CD1c-positive myeloid dendritic cell (primary cell): ENCODE measurements around the gene DOCK9.

ENCODE experiments used
- DNase-seq: peaks from one replicate; pipeline ENCODE4 v3.0.0-alpha.2; 2016; ENCODE audit errors: extremely low spot score

Gene DOCK9, protein sequence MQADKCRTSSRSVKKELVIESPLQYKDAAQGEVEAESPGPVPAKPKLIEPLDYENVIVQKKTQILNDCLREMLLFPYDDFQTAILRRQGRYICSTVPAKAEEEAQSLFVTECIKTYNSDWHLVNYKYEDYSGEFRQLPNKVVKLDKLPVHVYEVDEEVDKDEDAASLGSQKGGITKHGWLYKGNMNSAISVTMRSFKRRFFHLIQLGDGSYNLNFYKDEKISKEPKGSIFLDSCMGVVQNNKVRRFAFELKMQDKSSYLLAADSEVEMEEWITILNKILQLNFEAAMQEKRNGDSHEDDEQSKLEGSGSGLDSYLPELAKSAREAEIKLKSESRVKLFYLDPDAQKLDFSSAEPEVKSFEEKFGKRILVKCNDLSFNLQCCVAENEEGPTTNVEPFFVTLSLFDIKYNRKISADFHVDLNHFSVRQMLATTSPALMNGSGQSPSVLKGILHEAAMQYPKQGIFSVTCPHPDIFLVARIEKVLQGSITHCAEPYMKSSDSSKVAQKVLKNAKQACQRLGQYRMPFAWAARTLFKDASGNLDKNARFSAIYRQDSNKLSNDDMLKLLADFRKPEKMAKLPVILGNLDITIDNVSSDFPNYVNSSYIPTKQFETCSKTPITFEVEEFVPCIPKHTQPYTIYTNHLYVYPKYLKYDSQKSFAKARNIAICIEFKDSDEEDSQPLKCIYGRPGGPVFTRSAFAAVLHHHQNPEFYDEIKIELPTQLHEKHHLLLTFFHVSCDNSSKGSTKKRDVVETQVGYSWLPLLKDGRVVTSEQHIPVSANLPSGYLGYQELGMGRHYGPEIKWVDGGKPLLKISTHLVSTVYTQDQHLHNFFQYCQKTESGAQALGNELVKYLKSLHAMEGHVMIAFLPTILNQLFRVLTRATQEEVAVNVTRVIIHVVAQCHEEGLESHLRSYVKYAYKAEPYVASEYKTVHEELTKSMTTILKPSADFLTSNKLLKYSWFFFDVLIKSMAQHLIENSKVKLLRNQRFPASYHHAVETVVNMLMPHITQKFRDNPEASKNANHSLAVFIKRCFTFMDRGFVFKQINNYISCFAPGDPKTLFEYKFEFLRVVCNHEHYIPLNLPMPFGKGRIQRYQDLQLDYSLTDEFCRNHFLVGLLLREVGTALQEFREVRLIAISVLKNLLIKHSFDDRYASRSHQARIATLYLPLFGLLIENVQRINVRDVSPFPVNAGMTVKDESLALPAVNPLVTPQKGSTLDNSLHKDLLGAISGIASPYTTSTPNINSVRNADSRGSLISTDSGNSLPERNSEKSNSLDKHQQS (N-terminal part only)

GRCh38 chr13:98977568-98978265 is at the start of gene DOCK9:
Gene DOCK9, minus strand, starts transcription at chr13:98978064. Its CDS starts 155 bp downstream, at chr13:98977909.
- no peak for DNase-seq

DNA sequence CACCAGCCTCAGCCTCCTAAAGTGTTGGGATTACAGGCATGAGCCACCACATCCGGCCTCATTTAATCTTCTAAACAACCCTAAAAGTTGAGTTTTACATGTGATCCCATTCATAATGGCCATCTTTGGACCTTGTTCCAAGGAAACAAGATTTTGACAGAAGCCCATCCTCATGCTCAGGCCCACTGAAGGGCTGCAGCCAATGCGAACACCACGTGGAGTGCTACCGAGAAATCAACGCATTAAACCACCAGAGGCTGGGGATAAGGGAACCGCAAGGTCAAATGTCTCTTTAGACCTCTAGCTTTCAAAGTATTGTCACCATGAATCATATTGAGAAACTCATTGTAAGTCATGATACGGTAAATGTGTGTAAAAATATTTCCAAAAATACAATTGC is 49.4 kb upstream of the DOCK9 start:
- DNase-seq: no peak

- DNase-seq: no peak
These were observed 45.1 kb upstream of the DOCK9 start for GRCh38 chr13:99022941-99023340.

DNA sequence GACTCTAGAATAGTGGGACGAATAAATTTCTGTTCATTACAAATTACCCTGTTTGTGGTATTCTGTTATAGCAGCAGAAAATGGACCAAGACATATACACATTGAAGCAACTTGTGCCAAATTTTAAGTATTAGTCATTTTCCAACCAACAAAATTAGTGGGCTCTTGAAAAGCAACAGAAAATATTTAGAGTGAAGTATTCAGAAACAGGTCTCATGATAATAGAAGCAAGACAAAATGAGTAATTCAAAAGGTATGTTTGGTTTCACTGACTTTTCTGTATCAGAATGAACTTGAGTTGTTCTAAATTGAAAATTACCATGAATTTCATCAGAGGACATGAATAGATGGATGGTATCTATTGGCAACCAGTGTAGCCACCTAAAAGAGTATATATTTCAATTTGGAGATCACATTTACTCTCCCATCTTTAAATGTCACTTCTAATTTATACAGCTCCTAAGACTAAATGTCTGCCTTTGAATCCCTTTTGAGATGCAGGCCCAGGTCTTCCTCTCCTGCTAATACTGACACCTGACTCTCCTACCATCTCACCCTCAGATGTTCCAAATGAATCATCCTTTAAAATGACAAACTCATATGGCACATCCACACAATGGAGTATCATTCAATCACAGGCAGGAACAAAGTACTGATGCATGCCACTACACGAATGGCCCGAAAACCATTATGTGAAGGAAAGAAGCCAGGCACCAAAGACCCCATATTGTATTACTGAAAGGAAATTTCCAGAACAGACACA is 40.7 kb upstream of the DOCK9 start:
- no peak for DNase-seq

DNA sequence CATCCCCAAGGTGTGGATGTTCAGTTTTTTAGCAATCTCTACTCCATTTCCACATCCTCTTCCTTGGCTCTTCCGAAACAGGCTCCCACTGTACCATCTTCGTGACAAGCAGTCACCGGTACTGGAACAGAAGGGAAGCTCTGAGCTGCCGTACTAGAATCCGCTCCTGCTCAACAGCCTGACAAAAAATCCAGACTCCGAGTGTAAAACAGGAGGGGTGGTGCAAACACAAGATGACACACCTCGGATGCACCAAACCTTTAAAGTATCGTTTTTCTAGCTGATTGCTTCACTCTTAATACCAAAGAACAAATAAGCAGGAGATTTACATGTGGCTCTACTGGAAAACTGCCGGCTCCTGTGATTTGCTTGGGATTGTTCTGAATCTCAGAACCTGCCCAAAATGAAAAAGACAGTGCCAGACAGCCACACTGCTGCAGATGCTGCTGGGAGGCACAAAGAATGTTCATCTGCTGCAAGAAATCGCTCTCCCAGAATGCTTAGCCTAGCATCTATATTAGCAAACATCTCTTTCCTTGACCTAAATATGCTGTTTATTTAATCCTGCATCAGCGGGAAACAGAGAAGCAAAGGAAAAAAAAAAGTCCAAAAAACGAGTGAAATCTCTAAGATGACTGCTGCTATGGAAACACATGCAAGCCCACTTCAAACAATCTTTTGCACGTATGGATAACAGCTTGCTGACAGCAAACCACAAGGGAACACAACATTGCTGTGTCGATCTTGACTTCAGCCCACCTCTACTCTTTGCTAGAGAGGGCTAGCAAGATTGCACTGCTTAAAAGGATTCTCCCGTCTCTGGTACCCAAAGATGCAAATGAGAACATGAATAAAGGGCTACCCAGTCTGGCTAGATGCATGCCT is 38.0 kb upstream of the DOCK9 start:
- no peak for DNase-seq

GRCh38 chr13:99014522-99014921 is 36.7 kb upstream of the DOCK9 start:
- DNase-seq: no peak

- no peak for DNase-seq
These were observed 36.1 kb upstream of the DOCK9 start for GRCh38 chr13:99013951-99014350.

GRCh38 chr13:99012539-99012938 is 34.7 kb upstream of the DOCK9 start:
- DNase-seq: no peak

- DNase-seq: no peak
These were observed 32.2 kb upstream of the DOCK9 start for GRCh38 chr13:99009987-99010551.

- no peak for DNase-seq
These were observed 30.7 kb upstream of the DOCK9 start for GRCh38 chr13:99008577-99008976.

DNA sequence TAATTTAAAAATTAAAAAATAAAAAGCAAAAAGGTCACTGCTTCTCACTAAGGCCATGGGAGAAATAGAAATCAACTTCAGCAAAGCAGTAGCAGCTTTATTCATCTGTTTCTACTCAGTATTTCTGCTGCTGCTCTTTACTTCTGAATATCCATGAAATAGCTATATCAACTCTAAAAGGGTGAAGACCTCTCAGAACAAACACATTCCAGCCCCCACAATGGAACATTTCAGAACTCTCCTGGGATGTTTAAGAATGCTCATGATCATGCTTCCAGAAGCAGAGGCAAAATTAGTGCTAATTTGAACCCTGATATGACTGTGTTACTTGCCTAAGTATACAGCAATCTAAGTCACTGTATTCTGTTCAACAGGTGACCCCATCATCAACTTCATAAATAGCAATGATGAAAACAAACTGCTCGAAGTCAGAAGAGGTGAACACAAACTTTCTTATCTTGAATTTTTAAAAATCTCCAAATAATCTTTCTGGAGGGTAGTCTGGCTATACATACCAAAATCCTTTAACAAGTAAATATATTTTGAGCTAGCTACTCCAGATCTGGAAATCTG is 29.6 kb upstream of the DOCK9 start:
- no peak for DNase-seq

GRCh38 chr13:99005609-99006008 is 27.7 kb upstream of the DOCK9 start:
- DNase-seq: no peak

GRCh38 chr13:99004978-99005377 is 27.1 kb upstream of the DOCK9 start:
- no peak for DNase-seq

- DNase-seq: no peak
These were observed 26.1 kb upstream of the DOCK9 start for GRCh38 chr13:99003851-99004471.

- DNase-seq: no peak
These were observed 25.3 kb upstream of the DOCK9 start for GRCh38 chr13:99003186-99003585.

DNA sequence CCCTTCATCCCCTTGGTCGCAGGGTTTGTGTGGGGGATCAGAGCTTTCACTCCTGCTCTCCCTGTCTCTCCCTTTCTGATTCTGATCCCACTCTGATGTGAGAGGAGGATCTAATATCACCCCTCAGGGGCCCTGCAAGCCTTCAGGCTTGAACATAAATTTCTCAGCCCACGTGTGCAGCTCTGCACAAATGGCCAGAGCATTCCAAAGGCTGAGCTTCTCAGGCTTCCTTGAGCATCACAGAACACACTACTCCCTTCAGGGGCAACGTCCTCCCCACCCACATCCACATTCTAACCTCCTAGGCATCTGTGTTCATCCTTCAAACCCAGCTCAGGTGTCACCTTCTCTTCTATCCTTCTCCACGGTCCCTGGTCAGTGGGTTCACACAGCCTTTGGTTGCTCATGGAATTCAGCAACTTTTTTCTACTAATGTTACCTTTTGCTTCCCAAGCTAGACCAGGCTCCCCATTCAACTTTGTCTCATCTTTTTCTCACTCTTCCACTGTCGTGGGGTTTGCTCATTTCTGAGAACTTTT is 24.4 kb upstream of the DOCK9 start:
- no peak for DNase-seq

DNA sequence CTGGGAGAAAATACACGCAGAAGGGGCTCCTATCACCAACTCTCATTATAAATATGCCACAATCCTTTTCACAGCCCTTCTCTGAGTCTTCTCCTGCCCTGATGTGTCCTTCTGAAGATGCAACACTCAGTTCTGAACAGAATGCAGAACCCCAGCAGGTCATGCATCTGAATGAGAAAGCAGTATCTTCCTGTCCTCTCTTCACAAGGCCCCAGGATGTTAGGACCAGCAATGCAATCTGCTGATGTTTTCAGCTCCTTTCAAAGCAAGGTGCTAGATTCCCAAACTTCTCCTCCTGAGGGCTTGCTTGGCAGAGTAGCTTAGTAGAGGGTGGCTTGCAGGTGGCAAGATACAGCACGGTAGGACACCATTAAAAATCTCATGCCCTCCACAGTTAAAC is 22.3 kb upstream of the DOCK9 start:
- no peak for DNase-seq

DNA sequence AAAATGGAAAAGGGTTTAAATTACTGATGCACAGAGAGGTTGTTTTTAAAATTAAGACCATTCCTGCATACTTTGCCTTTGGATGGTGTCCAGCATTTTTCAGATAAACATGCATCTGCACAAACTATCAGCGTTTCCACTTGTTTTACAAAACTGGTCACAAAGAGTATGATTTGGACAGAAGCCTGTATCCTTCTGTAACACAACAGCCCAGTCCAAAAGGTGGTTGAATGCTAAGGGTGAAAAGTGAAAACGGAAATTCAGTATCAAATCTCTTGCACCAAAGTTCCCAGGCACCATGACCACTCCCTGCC is 21.7 kb upstream of the DOCK9 start:
- DNase-seq: no peak
